MCF 10A (cell line): Measurements from ENCODE around the gene LBHD2. TPM values are rescaled to one million over a fixed set of nuclear protein-coding genes. Genes with fewer than 3 reads are reported as not detected.

Experiments used
- BruUV-seq: library from RNA; stranded (reverse); fragments of 400-500 nt; replicated peaks from 2 replicates; lab custom pipeline; 2021; lab: Mats Ljungman, UMichigan
- CTCF ChIA-PET: fragments of 300-600 bp; sonication (Branson Sonifier 250); formaldehyde crosslinking; extraction: SDS; loops from one replicate; lab custom pipeline; 2021; ENCODE audit warnings: antibody characterized with exemption, inconsistent platforms; lab: Yijun Ruan, JAX
- POLR2A ChIA-PET: fragments of 300-600, 350-650 bp; sonication (Branson Sonifier 250); formaldehyde crosslinking; extraction: SDS; loops from one replicate; lab custom pipeline; 2020; ENCODE audit warnings: antibody characterized with exemption, inconsistent platforms; lab: Yijun Ruan, JAX
- DNase-seq: peaks from one replicate; pipeline ENCODE4 v3.0.0-alpha.2; 2018; ENCODE audit not compliant: unreplicated experiment
- H3K27ac Mint-ChIP-seq: one replicate; pipeline ENCODE4 v1.8.0; 2022; ENCODE audit warnings: mild to moderate bottlenecking, low read depth, mixed read lengths; ENCODE audit not compliant: unreplicated experiment
- H3K27me3 Mint-ChIP-seq: one replicate; pipeline ENCODE4 v1.8.0; 2022; ENCODE audit warnings: mixed read lengths; ENCODE audit not compliant: insufficient read depth, unreplicated experiment
- H3K36me3 Mint-ChIP-seq: one replicate; pipeline ENCODE4 v1.8.0; 2022; ENCODE audit warnings: mild to moderate bottlenecking, moderate library complexity, mixed read lengths; ENCODE audit not compliant: insufficient read depth, unreplicated experiment
- H3K4me1 Mint-ChIP-seq: one replicate; pipeline ENCODE4 v1.8.0; 2022; ENCODE audit warnings: mixed read lengths; ENCODE audit not compliant: insufficient read depth, unreplicated experiment
- H3K4me3 Mint-ChIP-seq: one replicate; pipeline ENCODE4 v1.8.0; 2022; ENCODE audit warnings: mild to moderate bottlenecking, moderate library complexity, mixed read lengths; ENCODE audit not compliant: unreplicated experiment
- H3K9me3 Mint-ChIP-seq: one replicate; pipeline ENCODE4 v1.8.0; 2022; ENCODE audit warnings: mixed read lengths; ENCODE audit not compliant: unreplicated experiment
- intact Hi-C: fragments of 100-400 bp; cut with micrococcal nuclease; formaldehyde crosslinking; loops from 2 replicates; pipeline ENCODE4 v1.14.1; 2022
- total RNA-seq: library from RNA; stranded (reverse); gene quantifications from 2 replicates; pipeline ENCODE4 v1.2.3, GENCODE V29; 2022
- TF ChIP-seq, protein P1 (sequence below): fragments of 200-600 bp; IDR thresholded peaks from one replicate; pipeline ENCODE4 v1.8.0; 2022; ENCODE audit warnings: antibody characterized with exemption, mild to moderate bottlenecking; ENCODE audit not compliant: unreplicated experiment

The LBHD2 gene
- total RNA-seq, 1 experiment from 2014 or later: not detected

DNA sequence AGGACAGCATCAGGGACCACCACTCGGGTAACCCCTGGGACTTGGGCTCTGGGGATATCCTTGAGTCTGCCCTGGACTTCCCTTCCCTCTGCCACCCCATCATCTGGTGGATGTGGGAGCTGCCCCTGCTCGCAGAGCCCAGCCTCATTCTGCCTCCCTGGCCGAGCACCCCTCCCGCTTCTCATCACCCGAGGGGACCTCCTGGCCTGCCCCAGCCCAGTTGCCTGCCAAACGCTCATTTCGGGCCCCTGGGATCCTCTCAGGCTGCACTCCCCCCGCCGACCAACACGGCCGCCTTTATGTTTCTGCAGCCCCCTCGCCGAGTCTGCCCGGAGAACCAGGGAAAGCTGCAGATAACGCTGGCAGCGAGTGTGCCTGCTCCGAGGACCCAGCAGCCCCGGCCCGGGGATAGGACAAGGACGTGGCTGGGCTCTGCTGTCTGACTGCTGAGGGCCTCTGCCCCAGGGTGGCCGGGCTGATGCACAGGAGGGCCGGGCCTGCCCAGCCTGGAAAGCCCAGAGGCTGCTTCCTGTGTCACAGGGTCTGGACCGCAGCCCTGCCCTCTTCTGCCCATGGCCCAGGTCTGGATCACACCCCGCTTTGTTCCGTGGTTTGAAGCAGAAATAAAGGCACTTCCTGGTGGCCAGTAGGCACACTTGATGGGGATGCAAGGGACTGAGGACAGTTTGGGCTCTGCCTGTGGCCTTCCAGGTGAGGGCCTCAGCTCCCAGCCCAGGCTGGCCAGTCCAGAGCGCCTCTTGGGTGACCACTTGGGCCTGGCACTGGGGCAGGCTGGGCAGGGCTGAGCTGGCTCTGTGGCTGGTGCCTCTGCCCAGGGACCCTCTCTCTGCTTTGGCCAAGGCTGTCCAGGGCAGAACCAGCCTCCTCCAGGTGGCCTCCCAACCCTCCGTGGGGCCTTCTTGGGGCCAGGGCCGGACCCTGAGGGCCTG lies 5.7 kb downstream of the LBHD2 start:
- ChIA-PET POLR2A (interaction anchor here (0.5 kb wide), 1 partner anchor 438 kb away, joined by 4 read pairs; no protein-coding TSS in a partner anchor), CTCF (interaction anchor here (0.9 kb wide), 2 partner anchors 71 to 203 kb away, joined by 3 to 4 read pairs; no protein-coding TSS in a partner anchor)
- Mint-ChIP-seq H3K36me3 (no peaks in the 10 kb centered on the region), H3K4me3 (no peak overlapping the region), H3K27ac (no peak overlapping the region), H3K27me3 (no peaks in the 10 kb centered on the region), H3K4me1 (no peaks in the 10 kb centered on the region), H3K9me3 (no peaks in the 10 kb centered on the region)
- DNase-seq: no peak
- intact Hi-C loops: no loop called here
- BruUV-seq: no TSS peak
- TF ChIP-seq, protein P1, sequence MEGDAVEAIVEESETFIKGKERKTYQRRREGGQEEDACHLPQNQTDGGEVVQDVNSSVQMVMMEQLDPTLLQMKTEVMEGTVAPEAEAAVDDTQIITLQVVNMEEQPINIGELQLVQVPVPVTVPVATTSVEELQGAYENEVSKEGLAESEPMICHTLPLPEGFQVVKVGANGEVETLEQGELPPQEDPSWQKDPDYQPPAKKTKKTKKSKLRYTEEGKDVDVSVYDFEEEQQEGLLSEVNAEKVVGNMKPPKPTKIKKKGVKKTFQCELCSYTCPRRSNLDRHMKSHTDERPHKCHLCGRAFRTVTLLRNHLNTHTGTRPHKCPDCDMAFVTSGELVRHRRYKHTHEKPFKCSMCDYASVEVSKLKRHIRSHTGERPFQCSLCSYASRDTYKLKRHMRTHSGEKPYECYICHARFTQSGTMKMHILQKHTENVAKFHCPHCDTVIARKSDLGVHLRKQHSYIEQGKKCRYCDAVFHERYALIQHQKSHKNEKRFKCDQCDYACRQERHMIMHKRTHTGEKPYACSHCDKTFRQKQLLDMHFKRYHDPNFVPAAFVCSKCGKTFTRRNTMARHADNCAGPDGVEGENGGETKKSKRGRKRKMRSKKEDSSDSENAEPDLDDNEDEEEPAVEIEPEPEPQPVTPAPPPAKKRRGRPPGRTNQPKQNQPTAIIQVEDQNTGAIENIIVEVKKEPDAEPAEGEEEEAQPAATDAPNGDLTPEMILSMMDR: no peak

DNA sequence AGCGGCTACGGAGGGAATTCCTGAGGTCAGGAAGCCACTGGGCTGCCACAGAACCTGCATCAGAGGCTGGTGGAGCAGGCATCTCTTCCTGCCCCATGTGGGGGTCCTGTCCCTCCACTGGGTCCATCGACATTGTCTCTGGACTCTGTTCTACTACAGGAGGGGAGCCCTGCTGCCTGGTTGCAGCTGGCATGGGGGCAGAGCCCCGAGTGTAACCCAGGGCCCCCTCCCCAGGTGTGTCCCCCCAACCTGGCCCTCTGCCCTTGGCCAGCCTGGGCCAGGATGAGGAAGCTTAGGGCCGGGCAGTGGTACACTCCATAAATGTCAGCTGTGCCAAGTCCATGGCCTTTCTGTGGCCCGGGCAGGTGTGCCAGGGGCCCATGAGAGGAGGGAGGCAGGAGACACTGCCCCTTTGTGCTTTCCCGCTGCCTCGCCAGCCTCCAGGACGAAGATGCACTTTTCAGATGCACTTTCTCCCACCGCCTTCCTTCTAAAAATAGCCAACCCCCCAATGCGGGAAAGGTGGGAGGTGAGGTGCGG lies 6.5 kb downstream of the LBHD2 start:
- Mint-ChIP-seq H3K4me3 (no peak overlapping the region), H3K9me3 (no peaks in the 10 kb centered on the region), H3K36me3 (no peaks in the 10 kb centered on the region), H3K27me3 (no peaks in the 10 kb centered on the region), H3K4me1 (no peaks in the 10 kb centered on the region), H3K27ac (peak overlapping the region; percentile 54)
- BruUV-seq: no TSS peak
- TF ChIP-seq, protein P1: no peak
- intact Hi-C loops: no loop called here
- no peak for DNase-seq
- CTCF ChIA-PET: interaction anchor here (0.7 to 0.9 kb wide), 2 partner anchors 12 to 202 kb away, joined by 3 to 7 read pairs; no protein-coding TSS in a partner anchor
- POLR2A ChIA-PET: interaction anchor here (0.5 kb wide), 1 partner anchor 437 kb away, joined by 4 read pairs; no protein-coding TSS in a partner anchor

DNA sequence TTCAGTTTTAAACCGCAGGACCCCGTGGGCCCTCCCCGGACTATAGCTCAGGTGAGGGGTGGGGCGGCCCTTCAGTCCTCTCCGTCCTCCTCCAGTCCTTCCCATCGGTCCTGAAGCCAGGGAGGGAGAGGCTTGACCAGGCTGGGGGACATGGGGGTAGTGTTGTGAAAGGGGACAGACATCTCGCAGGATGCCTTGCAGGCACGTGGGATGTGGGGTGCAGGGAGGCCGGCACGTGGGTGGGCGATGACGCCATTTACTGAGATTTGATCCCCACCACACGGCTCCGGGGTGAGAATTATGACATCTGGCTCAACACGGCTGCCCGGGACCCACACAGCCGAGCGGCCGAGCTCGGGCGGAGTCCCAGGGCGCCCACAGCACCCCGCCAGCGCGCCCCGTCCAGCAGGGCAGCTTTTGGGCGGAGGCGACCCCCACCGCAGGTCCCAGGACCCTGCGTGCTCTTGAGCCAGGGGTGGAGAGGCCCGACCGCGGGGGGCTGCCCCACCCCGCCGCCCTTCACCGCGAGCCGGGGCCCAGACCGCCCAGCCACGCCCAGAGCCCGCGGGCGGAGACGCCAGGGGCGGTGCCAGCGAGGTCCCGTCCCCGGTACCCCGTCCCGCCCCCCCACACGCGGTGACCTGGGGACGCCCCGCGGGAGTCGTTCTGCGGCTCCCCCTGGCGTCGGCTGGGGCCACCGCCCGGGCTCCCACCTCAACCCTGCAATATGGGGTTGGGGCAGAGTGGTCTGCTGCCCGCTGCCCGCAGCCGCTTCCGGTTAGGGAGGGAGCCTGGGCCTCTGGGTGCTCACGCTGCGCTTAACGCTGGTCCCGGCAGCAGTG lies 7.3 kb downstream of the LBHD2 start:
- BruUV-seq: no TSS peak

More for the DNA sequence above, 7.3 kb downstream of the LBHD2 start:
- ChIA-PET POLR2A (no interaction called here), CTCF (interaction anchor here (0.7 to 2.1 kb wide), 3 partner anchors 12 to 201 kb away, joined by 3 to 7 read pairs (median 5); no protein-coding TSS in a partner anchor)
- Mint-ChIP-seq H3K9me3 (no peaks in the 10 kb centered on the region), H3K4me1 (no peaks in the 10 kb centered on the region), H3K27me3 (no peaks in the 10 kb centered on the region), H3K4me3 (no peak overlapping the region), H3K36me3 (no peaks in the 10 kb centered on the region), H3K27ac (peak overlapping the region; percentile 54)
- TF ChIP-seq, protein P1: peak; percentile 35
- no peak for DNase-seq
- intact Hi-C loops: no loop called here
